Left lung (tissue), 10 donors: ENCODE data around the gene SKIC8. TPM values are rescaled to one million over a fixed set of nuclear protein-coding genes. Genes with fewer than 3 reads are reported as not detected.

Experiments used
- ATAC-seq: fragments of 200-7000 bp; cut with Tn5 transposase; one replicate; pipeline ENCODE4 v1.9.1; 2020; ENCODE audit warnings: moderate library complexity
- DNase-seq, 4 donors: peaks; one replicate each; pipeline ENCODE4 v3.0.0-alpha.2; 2013 to 2020
- H3K27ac ChIP-seq, 2 donors: fragments of 200-600 bp; sonication (generic) in 1 of 2; one replicate each; pipeline versions ENCODE4 v1.5.0 to v1.8.0; 2020 to 2021
- H3K27me3 ChIP-seq, 2 donors: fragments of 200-600 bp; sonication (generic) in 1 of 2; one replicate each; pipeline versions ENCODE4 v1.5.0 to v1.8.0; 2020 to 2021
- H3K36me3 ChIP-seq, 2 donors: fragments of 200-600 bp; sonication (generic) in 1 of 2; one replicate each; pipeline versions ENCODE4 v1.5.0 to v1.8.0; 2020 to 2021
- H3K4me1 ChIP-seq, 2 donors: fragments of 200-600 bp; one replicate each; pipeline ENCODE4 v1.8.0; 2021
- H3K4me3 ChIP-seq, 2 donors: fragments of 200-600 bp; sonication (generic) in 1 of 2; one replicate each; pipeline versions ENCODE4 v1.5.0 to v1.8.0; 2020 to 2021; ENCODE audit warnings: mild to moderate bottlenecking in 1 of 2
- H3K9me3 ChIP-seq, 2 donors: fragments of 200-600 bp; sonication (generic) in 1 of 2; one replicate each; pipeline versions ENCODE4 v1.5.0 to v1.8.0; 2020 to 2021
- intact Hi-C, 2 donors: fragments of 100-400 bp; cut with DNase I; formaldehyde crosslinking; loops; one replicate each; pipeline versions ENCODE4 v1.11.2 to v1.14.2; 2022
- polyA plus RNA-seq, 6 donors: library from polyadenylated mRNA; unstranded; fragments of 120-200 nt; gene quantifications; one replicate each; pipeline ENCODE4 v1.2.1, GENCODE V29; 2013; ENCODE audit not compliant: insufficient read length in 6 of 6
- total RNA-seq, 2 donors: library from RNA; stranded (reverse); fragmentation: NEBNext Ultra II Directional; extraction: Animal tissue kit (Norgen Biotek cat#: 25700); gene quantifications; one replicate each; pipeline ENCODE4 v1.2.1, GENCODE V29; 2021
- TF ChIP-seq, protein P1 (sequence below), 2 donors: fragments of 200-600 bp; sonication (generic) in 1 of 2; IDR thresholded peaks; one replicate each; pipeline versions ENCODE4 v1.5.0 to v1.8.0; 2021; ENCODE audit warnings: antibody characterized with exemption in 2 of 2
- donor health status: DM: no; HTN: yes; CAD: no.
- donor health status: DM: no; HTN: no; CAD: no.

The SKIC8 gene
- total and polyA plus RNA-seq, 8 donors: 36.1 to 122 (median 108) TPM

DNA sequence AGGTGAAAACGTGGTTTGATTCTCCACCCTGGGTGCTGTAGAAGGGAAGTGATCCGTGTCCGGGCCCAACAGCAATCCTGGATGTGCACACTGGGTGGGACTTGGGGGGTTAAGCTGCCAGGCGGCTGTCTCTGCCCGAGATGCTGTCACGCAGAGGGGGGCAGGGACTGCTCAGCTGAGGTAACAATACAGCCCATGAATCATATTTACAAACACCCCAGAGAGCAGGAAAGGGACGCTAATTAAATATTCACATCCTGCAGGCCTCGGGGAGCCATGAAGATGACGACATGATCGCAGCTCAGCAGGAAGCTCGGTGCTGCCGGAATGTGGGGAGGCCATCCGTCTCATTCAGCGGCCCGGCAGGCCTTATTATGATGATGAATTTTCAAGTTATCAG is 22.8 kb upstream of the SKIC8 start:
- Histone ChIP-seq H3K4me3 (no peak overlapping the region), H3K4me1 (no peaks in the 10 kb centered on the region), H3K36me3 (no peaks in the 10 kb centered on the region), H3K27me3 (no peaks in the 10 kb centered on the region), H3K9me3 (no peaks in the 10 kb centered on the region), H3K27ac (peak overlapping the region in 1 of 2 donors; percentile 57)
- peak in 1 of 4 donors; percentile 35 for DNase-seq
- no peak for ATAC-seq
- intact Hi-C loops: no loop called here
- TF ChIP-seq, protein P1, sequence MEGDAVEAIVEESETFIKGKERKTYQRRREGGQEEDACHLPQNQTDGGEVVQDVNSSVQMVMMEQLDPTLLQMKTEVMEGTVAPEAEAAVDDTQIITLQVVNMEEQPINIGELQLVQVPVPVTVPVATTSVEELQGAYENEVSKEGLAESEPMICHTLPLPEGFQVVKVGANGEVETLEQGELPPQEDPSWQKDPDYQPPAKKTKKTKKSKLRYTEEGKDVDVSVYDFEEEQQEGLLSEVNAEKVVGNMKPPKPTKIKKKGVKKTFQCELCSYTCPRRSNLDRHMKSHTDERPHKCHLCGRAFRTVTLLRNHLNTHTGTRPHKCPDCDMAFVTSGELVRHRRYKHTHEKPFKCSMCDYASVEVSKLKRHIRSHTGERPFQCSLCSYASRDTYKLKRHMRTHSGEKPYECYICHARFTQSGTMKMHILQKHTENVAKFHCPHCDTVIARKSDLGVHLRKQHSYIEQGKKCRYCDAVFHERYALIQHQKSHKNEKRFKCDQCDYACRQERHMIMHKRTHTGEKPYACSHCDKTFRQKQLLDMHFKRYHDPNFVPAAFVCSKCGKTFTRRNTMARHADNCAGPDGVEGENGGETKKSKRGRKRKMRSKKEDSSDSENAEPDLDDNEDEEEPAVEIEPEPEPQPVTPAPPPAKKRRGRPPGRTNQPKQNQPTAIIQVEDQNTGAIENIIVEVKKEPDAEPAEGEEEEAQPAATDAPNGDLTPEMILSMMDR (IDR thresholded peaks at IDR 0.05): no peak

DNA sequence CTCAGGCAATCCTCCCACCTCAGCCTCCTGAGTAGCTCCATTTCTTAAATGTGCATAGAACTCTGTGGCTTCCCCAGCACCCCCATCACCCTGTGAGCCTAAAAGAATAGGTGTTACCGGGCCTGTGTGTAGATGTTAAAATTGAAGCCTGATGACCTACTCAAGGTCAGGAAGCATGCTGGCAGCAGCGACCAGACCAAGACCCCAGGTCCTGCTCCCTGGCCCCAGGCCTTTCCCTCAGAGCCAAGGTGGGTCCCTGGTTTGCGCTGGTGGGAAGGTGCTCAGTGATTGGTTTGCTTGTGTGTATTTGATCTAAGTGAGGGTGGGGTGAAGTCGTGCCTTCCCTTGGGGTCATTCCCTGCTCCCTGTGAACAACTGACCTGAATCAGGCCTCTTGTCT is 22.4 kb upstream of the SKIC8 start:
- Histone ChIP-seq H3K36me3 (no peaks in the 10 kb centered on the region), H3K27ac (peak overlapping the region in 1 of 2 donors; percentile 29), H3K9me3 (no peaks in the 10 kb centered on the region), H3K4me3 (no peak overlapping the region), H3K27me3 (no peaks in the 10 kb centered on the region), H3K4me1 (no peaks in the 10 kb centered on the region)
- no peak for ATAC-seq
- TF ChIP-seq, protein P1 (IDR thresholded peaks at IDR 0.05): no peak
- intact Hi-C loops: no loop called here
- no peak for DNase-seq

DNA sequence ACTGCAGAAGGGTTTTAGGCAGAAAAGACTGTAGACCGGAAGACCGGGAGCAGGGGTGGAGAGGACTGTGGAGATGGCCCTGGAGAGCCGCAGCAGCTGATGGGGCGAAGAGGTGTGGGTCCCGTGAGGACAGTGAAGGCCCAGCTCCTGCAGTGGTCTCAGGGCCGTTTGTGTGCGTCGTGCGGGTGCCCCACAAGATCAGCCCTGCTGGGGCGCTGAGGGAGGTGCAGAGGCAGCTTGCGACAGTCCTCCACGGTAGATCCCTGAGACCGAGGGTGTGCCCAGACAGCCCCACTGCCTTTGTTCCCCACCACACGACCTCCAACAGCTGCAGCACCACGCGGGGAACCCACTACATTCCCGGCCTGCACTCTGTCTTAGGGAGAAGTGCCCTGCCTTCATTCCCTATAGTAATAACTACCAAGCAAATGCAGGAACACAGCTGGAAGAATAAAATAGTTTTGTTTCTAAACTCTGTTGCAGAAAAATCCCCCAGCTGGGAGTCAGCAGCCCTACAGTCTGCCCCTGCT is 21.7 kb upstream of the SKIC8 start:
- intact Hi-C loops: no loop called here
- Histone ChIP-seq H3K27me3 (no peaks in the 10 kb centered on the region), H3K27ac (no peak overlapping the region), H3K4me1 (no peaks in the 10 kb centered on the region), H3K4me3 (no peak overlapping the region), H3K9me3 (no peaks in the 10 kb centered on the region), H3K36me3 (no peaks in the 10 kb centered on the region)
- ATAC-seq (no peak), DNase-seq (no peak)
- TF ChIP-seq, protein P1 (IDR thresholded peaks at IDR 0.05): no peak

DNA sequence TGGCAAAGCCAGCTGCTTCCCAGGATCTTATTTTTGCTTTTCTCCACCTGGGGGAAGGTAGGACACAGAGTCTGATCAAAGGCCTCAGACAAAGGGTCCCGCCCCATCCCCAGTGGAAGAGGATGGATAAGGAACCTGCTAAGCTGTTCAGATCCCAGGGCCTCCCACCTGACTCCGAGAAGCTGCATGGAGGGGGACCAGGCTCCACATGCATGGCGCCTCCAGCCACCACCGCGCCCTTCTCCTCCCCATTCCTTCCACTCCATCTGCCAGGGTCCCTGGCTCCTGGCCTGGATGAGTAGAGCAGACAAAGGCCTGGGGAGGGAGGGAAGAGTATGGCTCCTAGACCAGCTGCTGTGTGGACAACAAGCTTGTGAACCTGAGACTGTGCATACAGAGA is 20.8 kb upstream of the SKIC8 start:
- DNase-seq (no peak), ATAC-seq (no peak)
- H3K4me1 ChIP-seq: no peaks in the 10 kb centered on the region
- no peaks in the 10 kb centered on the region for H3K9me3 ChIP-seq
- TF ChIP-seq, protein P1 (IDR thresholded peaks at IDR 0.05): no peak
- no peaks in the 10 kb centered on the region for H3K36me3 ChIP-seq
- H3K27me3 ChIP-seq: no peaks in the 10 kb centered on the region
- no peak overlapping the region for H3K4me3 ChIP-seq
- H3K27ac ChIP-seq: no peak overlapping the region
- intact Hi-C loops: no loop called here

DNA sequence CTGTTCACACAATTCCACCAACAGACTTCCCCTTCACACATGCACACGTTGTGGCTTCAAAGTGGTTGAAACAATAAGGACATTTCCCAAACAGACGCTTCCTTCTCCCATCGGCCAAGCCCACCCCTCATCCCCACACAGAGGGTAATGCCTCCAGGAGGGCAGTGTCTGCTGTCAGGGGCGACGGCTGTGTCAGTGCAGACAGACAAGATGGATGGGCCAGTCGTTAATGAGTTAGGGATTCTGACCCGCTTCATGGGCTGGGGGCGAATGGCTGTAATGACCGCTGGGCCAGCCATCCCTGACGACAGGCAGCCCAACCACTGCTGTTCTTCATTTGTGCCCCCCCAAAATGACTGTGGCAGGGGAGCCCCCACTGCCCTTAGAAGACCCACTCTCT is 20.2 kb upstream of the SKIC8 start:
- Histone ChIP-seq H3K9me3 (no peaks in the 10 kb centered on the region), H3K27me3 (no peaks in the 10 kb centered on the region), H3K4me3 (no peak overlapping the region), H3K36me3 (no peaks in the 10 kb centered on the region), H3K4me1 (no peaks in the 10 kb centered on the region), H3K27ac (no peak overlapping the region)
- intact Hi-C loops: no loop called here
- TF ChIP-seq, protein P1 (IDR thresholded peaks at IDR 0.05): no peak
- DNase-seq (no peak), ATAC-seq (no peak)
